GM21447 (cell line): ENCODE data around the gene DDX4.

Source experiments
- ATAC-seq: cut with Tn5 transposase; IDR thresholded peaks from one replicate; pipeline ENCODE4 v1.9.1; 2021; ENCODE audit not compliant: unreplicated experiment

Gene DDX4

DNA sequence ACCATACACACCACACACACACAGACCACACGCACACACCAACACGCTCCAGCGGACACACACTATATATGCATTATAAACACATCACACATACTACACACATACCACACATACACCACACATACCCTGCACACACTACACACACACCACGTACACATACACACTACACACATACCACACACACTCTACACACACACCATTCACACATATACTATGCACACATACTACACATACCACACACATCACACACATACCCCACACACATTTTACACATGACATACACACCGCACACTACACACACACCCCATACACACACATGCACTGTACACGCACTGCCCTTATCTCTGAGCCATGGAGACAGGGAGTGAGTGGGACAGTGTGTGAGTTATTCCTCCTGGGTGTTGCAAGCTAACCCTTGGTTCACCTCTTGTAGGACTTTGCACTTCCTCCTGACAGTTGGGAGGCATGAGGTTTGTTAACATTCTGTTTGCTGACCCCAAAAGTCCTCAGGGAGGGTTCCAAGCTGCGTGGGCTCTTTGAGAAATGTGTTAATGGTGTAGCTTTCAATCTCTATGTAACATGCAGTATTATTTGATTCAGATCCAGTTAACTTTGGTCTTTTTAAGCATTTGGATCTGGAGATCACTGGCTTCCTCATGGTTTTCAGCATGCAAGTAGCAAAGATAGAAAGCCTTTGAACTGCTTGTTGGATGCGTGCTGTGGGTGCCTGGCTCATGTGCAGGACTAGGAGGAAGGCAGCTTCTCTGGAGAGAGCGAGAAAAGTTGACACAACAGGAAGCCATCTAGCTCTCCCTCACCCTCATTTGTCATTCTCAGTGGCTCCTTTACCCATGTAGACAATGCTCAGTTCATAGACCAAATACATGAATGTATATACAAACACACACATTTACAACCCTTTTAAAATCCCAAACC is 127.0 kb downstream of the DDX4 start:
- ATAC-seq: no peak

DNA sequence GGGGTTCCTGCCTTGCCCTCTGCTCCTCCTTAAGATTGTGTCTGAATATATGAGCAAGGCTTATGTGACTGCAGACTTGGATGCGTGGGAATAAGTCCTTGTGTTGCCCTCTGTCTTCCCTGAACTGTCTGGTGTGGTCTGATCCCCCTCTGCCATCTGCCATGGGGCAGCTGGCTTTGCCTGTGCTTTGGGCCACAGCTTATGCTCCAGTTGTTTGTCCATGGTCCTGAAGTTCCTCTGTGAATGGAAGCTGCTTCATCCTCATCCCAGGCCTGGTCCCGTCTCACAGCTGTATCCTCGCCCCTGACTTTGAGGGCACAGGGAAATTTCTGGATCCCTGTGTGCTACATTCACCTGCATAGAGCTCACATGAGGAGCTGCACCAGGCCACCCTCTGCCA is 128.0 kb downstream of the DDX4 start:
- ATAC-seq: no peak

DNA sequence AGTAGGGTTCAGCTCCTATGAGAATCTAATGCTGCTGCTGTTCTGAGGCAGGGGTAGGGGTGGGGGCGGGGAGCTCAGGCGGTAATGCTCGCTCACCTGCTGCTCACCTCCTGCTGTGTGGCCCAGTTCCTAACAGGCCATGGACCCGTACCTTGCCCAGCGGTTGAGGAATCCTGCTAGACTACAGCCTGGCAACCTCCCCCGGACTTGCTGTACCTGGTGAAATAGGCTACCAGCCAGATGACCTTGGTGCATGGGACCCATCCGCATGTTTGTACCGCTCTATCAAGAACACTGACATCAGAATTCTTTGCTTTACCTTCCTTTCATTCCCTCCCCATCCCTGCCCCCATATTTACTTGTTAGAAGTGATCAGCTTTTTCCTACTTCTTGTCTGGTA is 128.6 kb downstream of the DDX4 start:
- no peak for ATAC-seq
